Nephron progenitor cell (in vitro differentiated cells): Measurements from ENCODE around the gene KLHL20.
"Not testable (repeated sequence)": the region's sequence is repeated elsewhere in the genome, so short reads cannot be mapped to it uniquely, and the experiment has no call there.

Experiments
- DNase-seq: peaks from one replicate; pipeline ENCODE4 v3.0.0; 2021
- H3K27ac Mint-ChIP-seq: 2 replicates; pipeline ENCODE4 v1.8.0; 2021; ENCODE audit warnings: mild to moderate bottlenecking, moderate library complexity, mixed read lengths
- H3K27me3 Mint-ChIP-seq: 2 replicates; pipeline ENCODE4 v1.8.0; 2021; ENCODE audit warnings: mild to moderate bottlenecking, low read depth, mixed read lengths; ENCODE audit not compliant: poor library complexity
- H3K36me3 Mint-ChIP-seq: 2 replicates; pipeline ENCODE4 v1.8.0; 2021; ENCODE audit warnings: low read depth, mixed read lengths
- H3K4me1 Mint-ChIP-seq: 2 replicates; pipeline ENCODE4 v1.8.0; 2021; ENCODE audit warnings: mixed read lengths
- H3K4me3 Mint-ChIP-seq: 2 replicates; pipeline ENCODE4 v1.8.0; 2021; ENCODE audit warnings: mild to moderate bottlenecking, moderate library complexity, mixed read lengths
- H3K9me3 Mint-ChIP-seq: 2 replicates; pipeline ENCODE4 v1.8.0; 2021; ENCODE audit warnings: mild to moderate bottlenecking, moderate library complexity, mixed read lengths
- TF ChIP-seq, protein P1 (sequence below): fragments of 200-600 bp; sonication (generic); IDR thresholded peaks from 2 replicates; pipeline ENCODE4 v1.5.0; 2021; ENCODE audit warnings: antibody characterized with exemption

The KLHL20 gene

DNA sequence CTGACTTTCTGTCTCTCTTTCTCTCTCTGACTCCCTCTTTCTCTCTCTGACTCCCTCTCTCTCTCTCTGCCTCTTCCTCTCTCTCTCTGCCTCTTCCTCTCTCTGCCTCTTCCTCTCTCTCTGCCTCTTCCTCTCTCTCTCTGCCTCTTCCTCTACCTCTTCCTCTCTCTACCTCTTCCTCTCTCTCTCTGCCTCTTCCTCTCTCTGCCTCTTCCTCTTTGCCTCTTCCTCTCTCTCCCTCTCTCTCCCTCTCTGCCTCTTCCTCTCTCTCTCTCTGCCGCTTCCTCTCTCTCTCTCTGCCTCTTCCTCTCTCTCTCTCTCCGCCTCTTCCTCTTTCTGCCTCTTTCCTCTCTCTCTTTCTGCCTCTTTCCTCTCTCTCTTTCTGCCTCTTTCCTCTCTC is 26.5 kb upstream of the KLHL20 start:
- Mint-ChIP-seq H3K4me1 (peaks cover 43% of the 10 kb centered on the region), H3K4me3 (no peak overlapping the region), H3K27ac (no peak overlapping the region), H3K9me3 (no peaks in the 10 kb centered on the region), H3K27me3 (peaks cover 6% of the 10 kb centered on the region), H3K36me3 (peaks cover 11% of the 10 kb centered on the region)
- TF ChIP-seq, protein P1, sequence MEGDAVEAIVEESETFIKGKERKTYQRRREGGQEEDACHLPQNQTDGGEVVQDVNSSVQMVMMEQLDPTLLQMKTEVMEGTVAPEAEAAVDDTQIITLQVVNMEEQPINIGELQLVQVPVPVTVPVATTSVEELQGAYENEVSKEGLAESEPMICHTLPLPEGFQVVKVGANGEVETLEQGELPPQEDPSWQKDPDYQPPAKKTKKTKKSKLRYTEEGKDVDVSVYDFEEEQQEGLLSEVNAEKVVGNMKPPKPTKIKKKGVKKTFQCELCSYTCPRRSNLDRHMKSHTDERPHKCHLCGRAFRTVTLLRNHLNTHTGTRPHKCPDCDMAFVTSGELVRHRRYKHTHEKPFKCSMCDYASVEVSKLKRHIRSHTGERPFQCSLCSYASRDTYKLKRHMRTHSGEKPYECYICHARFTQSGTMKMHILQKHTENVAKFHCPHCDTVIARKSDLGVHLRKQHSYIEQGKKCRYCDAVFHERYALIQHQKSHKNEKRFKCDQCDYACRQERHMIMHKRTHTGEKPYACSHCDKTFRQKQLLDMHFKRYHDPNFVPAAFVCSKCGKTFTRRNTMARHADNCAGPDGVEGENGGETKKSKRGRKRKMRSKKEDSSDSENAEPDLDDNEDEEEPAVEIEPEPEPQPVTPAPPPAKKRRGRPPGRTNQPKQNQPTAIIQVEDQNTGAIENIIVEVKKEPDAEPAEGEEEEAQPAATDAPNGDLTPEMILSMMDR, result no peak
- DNase-seq, result no peak

DNA sequence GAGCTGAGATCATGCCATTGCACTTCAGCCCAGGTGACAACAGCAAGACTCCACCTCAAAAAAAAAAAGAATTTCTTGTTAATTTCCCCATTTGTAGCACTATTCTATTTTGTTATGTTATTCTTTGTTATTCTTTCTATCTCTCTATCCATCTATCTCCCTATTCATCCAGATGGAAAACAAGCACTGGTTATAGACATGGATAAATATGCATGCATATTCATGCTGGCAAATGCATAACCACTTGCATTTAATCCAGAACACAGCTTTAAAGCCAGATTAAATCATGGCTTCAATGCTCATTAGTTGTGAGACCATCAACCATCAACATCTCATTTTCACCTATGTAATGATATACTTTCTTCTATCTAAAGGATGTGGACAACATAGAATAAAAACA is 21.5 kb upstream of the KLHL20 start:
- Mint-ChIP-seq H3K9me3 (peaks cover 31% of the 10 kb centered on the region), H3K4me1 (peaks cover 13% of the 10 kb centered on the region)

DNA sequence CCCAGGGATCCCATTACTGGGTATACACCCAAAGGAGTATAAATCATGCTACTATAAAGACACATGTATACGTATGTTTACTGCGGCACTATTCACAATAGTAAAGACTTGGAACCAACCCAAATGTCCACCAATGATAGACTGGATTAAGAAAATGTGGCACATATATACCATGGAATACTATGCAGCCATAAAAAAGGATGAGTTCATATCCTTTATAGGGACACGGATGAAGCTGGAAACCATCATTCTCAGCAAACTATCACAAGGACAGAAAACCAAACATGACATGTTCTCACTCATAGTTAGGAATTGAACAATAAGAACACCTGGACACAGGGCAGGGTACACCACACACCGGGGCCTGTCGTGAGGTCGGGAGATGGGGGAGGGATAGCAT is 13.5 kb upstream of the KLHL20 start:
- not testable (repeated sequence) for H3K27me3 Mint-ChIP-seq

More for the DNA sequence above, 21.5 kb upstream of the KLHL20 start:
- no peak for DNase-seq
- Mint-ChIP-seq H3K27ac (no peak overlapping the region), H3K27me3 (peaks cover 4% of the 10 kb centered on the region), H3K4me3 (no peak overlapping the region), H3K36me3 (peaks cover 42% of the 10 kb centered on the region)
- TF ChIP-seq, protein P1, result no peak

DNA sequence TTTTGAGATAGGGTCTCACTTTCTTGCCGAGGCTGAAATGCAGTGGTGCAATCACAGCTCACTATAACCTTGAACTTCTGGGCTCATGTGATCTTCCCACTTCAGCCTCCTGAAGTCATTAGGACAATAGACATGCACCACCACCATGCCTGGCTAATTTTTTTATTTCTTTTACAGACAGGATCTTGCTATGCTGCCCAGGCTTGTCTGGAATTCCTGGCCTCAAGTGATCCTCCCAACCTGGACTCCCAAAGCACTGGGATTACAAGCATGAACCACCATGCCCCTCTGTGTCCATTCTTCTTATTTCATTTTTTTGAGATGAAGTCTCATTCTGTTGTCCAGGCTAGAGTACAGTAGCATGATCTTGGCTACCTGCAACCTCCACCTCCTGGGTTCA is 12.0 kb upstream of the KLHL20 start:
- H3K27ac Mint-ChIP-seq, result no peak overlapping the region
- TF ChIP-seq, protein P1, result no peak
- H3K9me3 Mint-ChIP-seq, result peaks cover 28% of the 10 kb centered on the region
- peaks cover 19% of the 10 kb centered on the region for H3K36me3 Mint-ChIP-seq
- no peak for DNase-seq
- H3K4me3 Mint-ChIP-seq, result no peak overlapping the region
- H3K4me1 Mint-ChIP-seq, result no peaks in the 10 kb centered on the region
- peaks cover 17% of the 10 kb centered on the region for H3K27me3 Mint-ChIP-seq

More for the DNA sequence above, 13.5 kb upstream of the KLHL20 start:
- H3K27ac Mint-ChIP-seq, H3K4me3 Mint-ChIP-seq, DNase-seq, H3K4me1 Mint-ChIP-seq: not testable (repeated sequence)
- H3K9me3 Mint-ChIP-seq, result peaks cover 42% of the 10 kb centered on the region
- peaks cover 31% of the 10 kb centered on the region for H3K36me3 Mint-ChIP-seq

DNA sequence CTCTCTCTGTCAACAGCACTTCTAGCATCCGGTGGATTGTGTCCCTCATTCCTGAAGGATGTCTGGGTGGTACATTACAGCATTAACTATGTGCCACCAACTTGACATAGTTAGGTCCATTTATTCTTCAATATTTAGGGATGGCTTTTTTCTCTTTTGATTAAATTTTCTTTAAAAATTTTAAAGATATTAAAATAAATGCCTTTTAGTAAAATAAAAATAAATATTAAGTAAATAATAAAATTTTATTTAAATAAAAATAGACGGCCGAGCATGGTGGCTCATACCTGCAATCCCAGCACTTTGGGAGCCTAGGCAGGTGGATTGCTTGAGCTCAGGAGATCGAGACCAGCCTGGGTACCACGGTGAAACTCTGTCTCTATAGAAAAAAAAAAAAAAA is 9.7 kb upstream of the KLHL20 start:
- no peak overlapping the region for H3K4me3 Mint-ChIP-seq
- peaks cover 6% of the 10 kb centered on the region for H3K9me3 Mint-ChIP-seq
- no peak overlapping the region for H3K27ac Mint-ChIP-seq
- peaks cover 30% of the 10 kb centered on the region for H3K27me3 Mint-ChIP-seq
- TF ChIP-seq, protein P1, result no peak
- no peaks in the 10 kb centered on the region for H3K4me1 Mint-ChIP-seq
- DNase-seq, result no peak
- H3K36me3 Mint-ChIP-seq, result peaks cover 18% of the 10 kb centered on the region

DNA sequence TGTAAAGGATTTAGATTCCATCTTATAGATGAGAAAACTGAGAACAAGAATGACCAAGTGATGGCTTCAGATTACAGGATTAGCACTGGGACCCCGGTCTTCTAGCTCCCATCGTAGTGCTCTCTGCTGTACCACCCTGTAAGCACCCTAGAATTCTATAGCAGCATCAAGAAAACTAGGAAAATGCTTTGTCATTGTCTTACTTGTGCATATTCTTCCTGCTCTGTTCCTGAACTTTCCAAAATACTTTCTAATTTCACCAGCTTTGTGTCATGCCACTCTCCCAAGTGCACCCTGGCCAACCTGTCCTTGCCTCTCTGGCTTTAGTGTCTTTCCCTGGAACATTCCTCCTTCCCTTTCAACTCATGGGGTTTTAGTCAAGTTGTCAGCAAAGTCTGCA is 6.0 kb upstream of the KLHL20 start:
- DNase-seq, result no peak
- Mint-ChIP-seq H3K27ac (no peak overlapping the region), H3K4me1 (no peaks in the 10 kb centered on the region), H3K9me3 (peaks cover 4% of the 10 kb centered on the region), H3K36me3 (no peaks in the 10 kb centered on the region), H3K27me3 (peaks cover 67% of the 10 kb centered on the region), H3K4me3 (no peak overlapping the region)
- TF ChIP-seq, protein P1, result no peak
